Measurements from ENCODE around the gene BPTF. TPM values are rescaled to one million over a fixed set of nuclear protein-coding genes. Genes with fewer than 3 reads are reported as not detected.

BPTF gene
- total RNA-seq, 4 donors from 2014 or later: 67.6 to 213 (median 102) TPM

Other genes starting within 250 kb of the BPTF start
- gene NOL11, start 107.6 kb upstream of the BPTF start, total RNA-seq: 10 to 100 TPM; 25.0 to 43.6 (median 29.6) TPM
- gene C17orf58, start 171.0 kb downstream of the BPTF start, total RNA-seq: 1 to 10 TPM; 3.4 to 8.0 (median 5.6) TPM
- gene KPNA2, start 210.2 kb downstream of the BPTF start, total RNA-seq: 10 to 100 TPM in 3 of 4 donors, 1 to 10 TPM in 1; 6.4 to 38.8 (median 26.9) TPM

All from suprapubic skin (tissue), 4 donors.